OCI-LY3 (cell line): ENCODE measurements around the gene RAB34.

Experiments
- CTCF ChIP-seq: fragments of 200-600, 300-600 bp; sonication (generic); IDR thresholded peaks from 2 replicates; pipeline ENCODE4 v1.5.1; 2014; ENCODE audit warnings: antibody characterized with exemption, low read length, low read depth
- EZH2phosphoT487 ChIP-seq: fragments of 200-600 bp; shearing (Covaris generic); IDR thresholded peaks from 2 replicates; pipeline ENCODE4 v1.6.1; 2018; ENCODE audit warnings: antibody characterized with exemption, mixed run types, low read depth

GRCh38 chr17:28686296-28686695 is 31.4 kb downstream of the RAB34 start:
- TF ChIP-seq CTCF: no peak
- TF ChIP-seq EZH2phosphoT487: no peak
